Vagina (tissue), 2 donors: Measurements from ENCODE around the gene BCAS2.

Experiments used
- POLR2A ChIP-seq, 2 donors: fragments of 450-650 bp; IDR thresholded peaks; one replicate each; pipeline ENCODE4 v1.6.1; 2017; ENCODE audit warnings: antibody characterized with exemption in 2 of 2, mild to moderate bottlenecking in 2 of 2, moderate library complexity in 2 of 2
- TF ChIP-seq, protein P1 (sequence below), 3 experiments: fragments of 450-650 bp in 2 of 3; fragments of 200-600 bp in 1 of 3; sonication (generic) in 1 of 3; IDR thresholded peaks; one replicate each; pipeline ENCODE4 v1.5.1; 2017 to 2019; ENCODE audit warnings: antibody characterized with exemption in 3 of 3, mild to moderate bottlenecking in 2 of 3, moderate library complexity in 2 of 3

DNA sequence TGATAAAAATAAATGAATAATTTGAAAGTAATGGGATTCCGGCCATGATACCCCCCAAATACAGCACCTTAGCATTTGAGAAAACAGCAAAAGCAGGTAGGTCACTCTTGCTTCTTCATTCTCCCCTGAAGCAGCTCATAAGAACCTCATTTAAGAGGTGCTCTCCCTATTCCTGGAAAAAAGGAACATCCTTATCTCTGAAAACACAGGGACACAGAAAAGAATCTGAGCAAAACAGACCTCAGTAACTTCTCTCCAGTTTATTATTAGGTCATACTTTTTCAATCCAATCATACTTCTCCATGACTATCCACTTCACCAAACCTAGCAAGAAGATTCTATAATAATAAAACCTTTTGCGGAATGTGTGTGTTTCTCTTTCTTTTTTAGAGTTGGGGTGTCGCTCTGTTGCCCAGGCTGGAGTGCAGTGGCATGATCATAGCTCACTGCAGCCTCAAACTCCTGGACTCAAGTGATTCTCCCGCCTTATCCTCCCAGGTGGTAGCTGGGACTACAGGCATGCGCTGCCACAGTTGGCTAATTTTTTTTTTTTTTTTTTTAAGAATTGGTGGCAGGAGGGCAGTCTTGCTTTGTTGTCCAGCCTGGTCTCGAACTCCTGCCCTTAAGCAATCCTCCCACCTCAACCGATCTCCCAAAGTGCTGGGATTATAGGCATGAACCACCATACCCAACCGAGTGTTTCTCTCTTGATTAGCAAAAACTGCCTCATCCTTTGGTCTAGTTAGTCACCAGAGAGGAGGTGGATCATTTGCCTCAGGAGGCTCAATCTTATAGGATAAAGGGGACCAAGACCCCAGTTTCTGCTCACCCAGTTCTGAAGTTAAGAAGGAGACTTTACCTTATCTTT, 59.8 kb downstream of the BCAS2 start:
- TF ChIP-seq POLR2A (IDR thresholded peaks at IDR 0.05), result no peak
- TF ChIP-seq, protein P1, sequence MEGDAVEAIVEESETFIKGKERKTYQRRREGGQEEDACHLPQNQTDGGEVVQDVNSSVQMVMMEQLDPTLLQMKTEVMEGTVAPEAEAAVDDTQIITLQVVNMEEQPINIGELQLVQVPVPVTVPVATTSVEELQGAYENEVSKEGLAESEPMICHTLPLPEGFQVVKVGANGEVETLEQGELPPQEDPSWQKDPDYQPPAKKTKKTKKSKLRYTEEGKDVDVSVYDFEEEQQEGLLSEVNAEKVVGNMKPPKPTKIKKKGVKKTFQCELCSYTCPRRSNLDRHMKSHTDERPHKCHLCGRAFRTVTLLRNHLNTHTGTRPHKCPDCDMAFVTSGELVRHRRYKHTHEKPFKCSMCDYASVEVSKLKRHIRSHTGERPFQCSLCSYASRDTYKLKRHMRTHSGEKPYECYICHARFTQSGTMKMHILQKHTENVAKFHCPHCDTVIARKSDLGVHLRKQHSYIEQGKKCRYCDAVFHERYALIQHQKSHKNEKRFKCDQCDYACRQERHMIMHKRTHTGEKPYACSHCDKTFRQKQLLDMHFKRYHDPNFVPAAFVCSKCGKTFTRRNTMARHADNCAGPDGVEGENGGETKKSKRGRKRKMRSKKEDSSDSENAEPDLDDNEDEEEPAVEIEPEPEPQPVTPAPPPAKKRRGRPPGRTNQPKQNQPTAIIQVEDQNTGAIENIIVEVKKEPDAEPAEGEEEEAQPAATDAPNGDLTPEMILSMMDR (IDR thresholded peaks at IDR 0.05), result no peak
